Measurements from ENCODE around the gene PPP1R13B.

GRCh38 chr14:103880348-103881267 lies 33.2 kb upstream of the PPP1R13B start:
- no peak for TF ChIP-seq CTCF (conservative IDR thresholded peaks at IDR 0.05)
- no peak for TF ChIP-seq EZH2 (IDR thresholded peaks at IDR 0.05; ENCODE audit: low read depth)

Data from PC-9 (cell line).